ENCODE measurements around the gene COPA. TPM values are rescaled to one million over a fixed set of nuclear protein-coding genes. Genes with fewer than 3 reads are reported as not detected.

Gene COPA
- total RNA-seq, 1 donor from 2014 or later: 281 TPM

DNA sequence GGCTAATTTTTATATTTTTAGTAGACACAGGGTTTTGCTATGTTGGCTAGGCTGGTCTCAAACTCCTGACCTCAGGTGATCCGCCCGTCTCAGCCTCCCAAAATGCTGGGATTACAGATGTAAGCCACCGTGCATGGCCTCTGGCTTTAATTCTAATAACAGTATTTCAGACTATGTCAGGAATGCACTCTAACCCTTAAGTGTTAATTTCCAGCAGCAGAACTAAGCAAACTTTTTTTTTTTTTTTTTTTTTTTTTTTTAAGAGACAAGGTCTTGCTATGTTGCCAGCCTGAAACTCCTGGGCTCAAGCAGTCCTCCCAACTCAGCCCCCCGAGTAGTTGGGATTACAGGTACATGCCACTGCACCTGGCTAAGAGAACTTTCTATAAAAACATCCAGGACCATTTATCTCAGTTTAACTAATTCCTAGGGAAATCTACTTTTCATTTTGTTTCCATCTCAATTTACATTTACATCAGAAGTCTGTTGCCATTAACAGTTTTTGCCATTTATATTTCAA is 87.2 kb downstream of the COPA start:
- Histone ChIP-seq H3K4me3 (ENCODE audit: insufficient read depth, low read depth, low read length) (no peak overlapping the region), H3K79me2 (ENCODE audit: insufficient read depth, low read length) (peaks cover 73% of the 10 kb centered on the region), H3K27me3 (ENCODE audit: insufficient read depth, low read length) (no peaks in the 10 kb centered on the region), H2AFZ (ENCODE audit: low read depth, low read length) (no peak overlapping the region), H3K4me1 (ENCODE audit: insufficient read depth, low read length) (peaks cover 26% of the 10 kb centered on the region), H3K27ac (ENCODE audit: low read depth, low read length) (no peak overlapping the region), H3K4me2 (ENCODE audit: low read length) (peak overlapping the region; percentile 32), H3K36me3 (ENCODE audit: insufficient read depth, low read length) (no peaks in the 10 kb centered on the region), H3K9me3 (ENCODE audit: insufficient read depth, low read depth, low read length) (no peaks in the 10 kb centered on the region), H4K20me1 (ENCODE audit: insufficient read depth, low read length) (peaks cover 76% of the 10 kb centered on the region), H3K9ac (ENCODE audit: low read length) (no peak overlapping the region)
- TF ChIP-seq EZH2 (IDR thresholded peaks at IDR 0.05; ENCODE audit: insufficient read depth, low read length) (no peak), CTCF (IDR thresholded peaks at IDR 0.05; ENCODE audit: insufficient read depth, low read depth, low read length) (no peak)
- Mint-ChIP-seq H3K4me3 (ENCODE audit: unreplicated experiment) (no peak overlapping the region), H3K4me1 (ENCODE audit: low read depth, unreplicated experiment) (peaks cover 32% of the 10 kb centered on the region), H3K27me3 (ENCODE audit: low read depth, unreplicated experiment) (no peaks in the 10 kb centered on the region), H3K27ac (ENCODE audit: unreplicated experiment) (no peak overlapping the region), H3K9me3 (ENCODE audit: unreplicated experiment) (no peaks in the 10 kb centered on the region), H3K36me3 (ENCODE audit: low read depth, unreplicated experiment) (peaks cover 5% of the 10 kb centered on the region)
- DNase-seq (ENCODE audit: low read depth): no peak
- FAIRE-seq: no peak

GRCh38 chr1:160251687-160252526 is 91.1 kb downstream of the COPA start:
- DNase-seq (ENCODE audit: low read depth): peak; percentile 43
- TF ChIP-seq EZH2 (IDR thresholded peaks at IDR 0.05; ENCODE audit: insufficient read depth, low read length) (no peak), CTCF (IDR thresholded peaks at IDR 0.05; ENCODE audit: insufficient read depth, low read depth, low read length) (peak; percentile 84)
- peaks cover 11% of the 10 kb centered on the region for H3K4me1 Mint-ChIP-seq (ENCODE audit: low read depth, unreplicated experiment)
- Histone ChIP-seq H2AFZ (ENCODE audit: low read depth, low read length) (no peak overlapping the region), H3K9ac (ENCODE audit: low read length) (no peak overlapping the region), H3K79me2 (ENCODE audit: insufficient read depth, low read length) (peaks cover 70% of the 10 kb centered on the region), H3K4me3 (ENCODE audit: insufficient read depth, low read depth, low read length) (no peak overlapping the region), H3K9me3 (ENCODE audit: insufficient read depth, low read depth, low read length) (no peaks in the 10 kb centered on the region), H3K27ac (ENCODE audit: low read depth, low read length) (no peak overlapping the region), H3K4me1 (ENCODE audit: insufficient read depth, low read length) (peaks cover 8% of the 10 kb centered on the region), H3K4me2 (ENCODE audit: low read length) (no peak overlapping the region), H3K27me3 (ENCODE audit: insufficient read depth, low read length) (no peaks in the 10 kb centered on the region), H3K36me3 (ENCODE audit: insufficient read depth, low read length) (no peaks in the 10 kb centered on the region), H4K20me1 (ENCODE audit: insufficient read depth, low read length) (peaks cover 65% of the 10 kb centered on the region)
- no peak overlapping the region for H3K4me3 Mint-ChIP-seq (ENCODE audit: unreplicated experiment)
- H3K9me3 Mint-ChIP-seq (ENCODE audit: unreplicated experiment): no peaks in the 10 kb centered on the region
- peak; percentile 80 for FAIRE-seq
- no peak overlapping the region for H3K27ac Mint-ChIP-seq (ENCODE audit: unreplicated experiment)
- H3K27me3 Mint-ChIP-seq (ENCODE audit: low read depth, unreplicated experiment): no peaks in the 10 kb centered on the region
- H3K36me3 Mint-ChIP-seq (ENCODE audit: low read depth, unreplicated experiment): peaks cover 5% of the 10 kb centered on the region

DNA sequence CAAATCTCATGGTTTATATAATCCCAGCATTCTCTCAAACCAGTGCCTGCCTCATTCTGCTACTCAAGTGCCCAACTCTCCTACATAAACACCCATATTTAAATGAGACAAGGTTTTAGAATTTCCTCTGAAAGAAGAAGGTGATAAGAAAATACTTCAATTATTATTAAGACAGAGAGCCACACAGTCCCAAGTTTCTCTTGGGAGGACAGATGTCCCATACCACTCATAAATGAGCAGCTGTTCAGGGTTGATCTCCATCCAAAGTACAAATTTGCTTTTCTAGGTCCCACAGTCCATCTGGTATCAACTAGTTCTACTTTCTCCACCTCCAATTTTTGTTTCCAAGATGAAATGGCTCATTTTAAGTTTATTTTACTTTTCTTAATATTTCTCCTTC is 92.0 kb downstream of the COPA start:
- Histone ChIP-seq H3K4me1 (ENCODE audit: insufficient read depth, low read length) (peaks cover under 1% of the 10 kb centered on the region), H3K4me2 (ENCODE audit: low read length) (no peak overlapping the region), H3K4me3 (ENCODE audit: insufficient read depth, low read depth, low read length) (no peak overlapping the region), H3K27me3 (ENCODE audit: insufficient read depth, low read length) (no peaks in the 10 kb centered on the region), H3K9me3 (ENCODE audit: insufficient read depth, low read depth, low read length) (no peaks in the 10 kb centered on the region), H3K36me3 (ENCODE audit: insufficient read depth, low read length) (no peaks in the 10 kb centered on the region), H3K79me2 (ENCODE audit: insufficient read depth, low read length) (peaks cover 72% of the 10 kb centered on the region), H2AFZ (ENCODE audit: low read depth, low read length) (no peak overlapping the region), H3K27ac (ENCODE audit: low read depth, low read length) (no peak overlapping the region), H3K9ac (ENCODE audit: low read length) (no peak overlapping the region), H4K20me1 (ENCODE audit: insufficient read depth, low read length) (peaks cover 65% of the 10 kb centered on the region)
- Mint-ChIP-seq H3K9me3 (ENCODE audit: unreplicated experiment) (no peaks in the 10 kb centered on the region), H3K4me3 (ENCODE audit: unreplicated experiment) (no peak overlapping the region), H3K27me3 (ENCODE audit: low read depth, unreplicated experiment) (no peaks in the 10 kb centered on the region), H3K27ac (ENCODE audit: unreplicated experiment) (no peak overlapping the region), H3K36me3 (ENCODE audit: low read depth, unreplicated experiment) (peaks cover 5% of the 10 kb centered on the region), H3K4me1 (ENCODE audit: low read depth, unreplicated experiment) (peaks cover 5% of the 10 kb centered on the region)
- no peak for DNase-seq (ENCODE audit: low read depth)
- FAIRE-seq: no peak
- no peak for TF ChIP-seq EZH2 (IDR thresholded peaks at IDR 0.05; ENCODE audit: insufficient read depth, low read length)
- TF ChIP-seq CTCF (IDR thresholded peaks at IDR 0.05; ENCODE audit: insufficient read depth, low read depth, low read length): no peak
